Measurements from ENCODE around the gene BMI1. TPM values are rescaled to one million over a fixed set of nuclear protein-coding genes. Genes with fewer than 3 reads are reported as not detected.

Gene BMI1
- total RNA-seq, 4 donors from 2014 or later = 47.7 to 77.0 (median 50.2) TPM

- TF ChIP-seq, protein P1, sequence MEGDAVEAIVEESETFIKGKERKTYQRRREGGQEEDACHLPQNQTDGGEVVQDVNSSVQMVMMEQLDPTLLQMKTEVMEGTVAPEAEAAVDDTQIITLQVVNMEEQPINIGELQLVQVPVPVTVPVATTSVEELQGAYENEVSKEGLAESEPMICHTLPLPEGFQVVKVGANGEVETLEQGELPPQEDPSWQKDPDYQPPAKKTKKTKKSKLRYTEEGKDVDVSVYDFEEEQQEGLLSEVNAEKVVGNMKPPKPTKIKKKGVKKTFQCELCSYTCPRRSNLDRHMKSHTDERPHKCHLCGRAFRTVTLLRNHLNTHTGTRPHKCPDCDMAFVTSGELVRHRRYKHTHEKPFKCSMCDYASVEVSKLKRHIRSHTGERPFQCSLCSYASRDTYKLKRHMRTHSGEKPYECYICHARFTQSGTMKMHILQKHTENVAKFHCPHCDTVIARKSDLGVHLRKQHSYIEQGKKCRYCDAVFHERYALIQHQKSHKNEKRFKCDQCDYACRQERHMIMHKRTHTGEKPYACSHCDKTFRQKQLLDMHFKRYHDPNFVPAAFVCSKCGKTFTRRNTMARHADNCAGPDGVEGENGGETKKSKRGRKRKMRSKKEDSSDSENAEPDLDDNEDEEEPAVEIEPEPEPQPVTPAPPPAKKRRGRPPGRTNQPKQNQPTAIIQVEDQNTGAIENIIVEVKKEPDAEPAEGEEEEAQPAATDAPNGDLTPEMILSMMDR (IDR thresholded peaks at IDR 0.05; ENCODE audit: low read depth) = no peak
Measured at GRCh38 chr10:22370320-22370719, 49.4 kb downstream of the BMI1 start.

GRCh38 chr10:22372298-22372697 lies 51.4 kb downstream of the BMI1 start:
- TF ChIP-seq, protein P1 (IDR thresholded peaks at IDR 0.05; ENCODE audit: low read depth) = no peak

DNA sequence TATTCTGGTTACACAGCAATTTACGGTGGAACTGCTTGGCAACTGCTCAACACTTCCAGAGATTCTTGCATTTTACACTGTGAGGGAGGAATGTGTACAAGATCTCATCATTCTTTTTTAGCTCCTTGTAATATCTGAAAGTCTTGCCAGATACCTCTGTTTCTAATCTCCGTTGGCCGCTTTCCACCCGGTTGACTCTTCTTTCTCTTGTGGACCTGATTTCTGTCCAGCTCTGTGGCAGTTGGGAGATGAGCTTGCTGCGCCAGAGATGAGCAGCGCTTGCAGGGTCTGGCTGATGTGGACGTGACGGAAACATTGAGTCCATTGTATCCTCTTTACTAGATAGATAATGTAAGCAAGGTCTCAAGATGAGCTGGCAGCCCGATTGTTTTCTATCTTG lies 52.0 kb downstream of the BMI1 start:
- TF ChIP-seq, protein P1 (IDR thresholded peaks at IDR 0.05; ENCODE audit: low read depth) = no peak

- TF ChIP-seq, protein P1 (IDR thresholded peaks at IDR 0.05; ENCODE audit: low read depth) = no peak
Measured at GRCh38 chr10:22374489-22375126, 53.7 kb downstream of the BMI1 start.

GRCh38 chr10:22379059-22379458 lies 58.2 kb downstream of the BMI1 start:
- TF ChIP-seq, protein P1 (IDR thresholded peaks at IDR 0.05; ENCODE audit: low read depth) = no peak

Small RNAs within 50 kb of the gene (small RNA-seq; reads per million reads assigned to genes)
- gene AL158211.3 = not detected

Other genes starting within 250 kb of the BMI1 start
- gene EBLN1, start 103.1 kb upstream of the BMI1 start, total RNA-seq = not detected
- 10 to 100 TPM; 25.6 to 38.3 (median 31.6) TPM for gene COMMD3, start 4.7 kb upstream of the BMI1 start, total RNA-seq
- gene SPAG6, start 24.4 kb downstream of the BMI1 start, total RNA-seq = under 1 TPM in 1 of 4 donors, not detected in 3; 0.34 TPM